A673 (cell line): ENCODE results near the gene AATF. TPM values are rescaled to one million over a fixed set of nuclear protein-coding genes. Genes with fewer than 3 reads are reported as not detected.
A peak's percentile ranks its signal among the peaks of the same experiment; 100 is the strongest.

Experiments
- BruUV-seq: library from RNA; stranded (reverse); fragments of 400-500 nt; replicated peaks from 2 replicates; lab custom pipeline; 2021; lab: Mats Ljungman, UMichigan
- CTCF ChIA-PET: fragments of 300-600 bp; sonication (Branson Sonifier 250); formaldehyde crosslinking; loops from one replicate; lab custom pipeline; 2022; ENCODE audit warnings: antibody characterized with exemption; lab: Charles Lee
- POLR2A ChIA-PET: fragments of 300-600 bp; sonication (Branson Sonifier 250); formaldehyde crosslinking; loops from one replicate; lab custom pipeline; 2022; ENCODE audit warnings: antibody characterized with exemption; ENCODE audit not compliant: low non-redundant PET; lab: Charles Lee
- DNase-seq: peaks from one replicate; pipeline ENCODE4 v3.0.0-alpha.2; 2015; ENCODE audit warnings: low spot score
- H3K27ac ChIP-seq: fragments of 200-600 bp; sonication (generic); 2 replicates; pipeline ENCODE4 v1.5.1; 2016; ENCODE audit warnings: mixed run types, low read depth, mild to moderate bottlenecking, mixed read lengths, antibody characterized with exemption, low read length; ENCODE audit not compliant: poor library complexity, severe bottlenecking
- H3K27me3 ChIP-seq: fragments of 200-600 bp; sonication (generic); replicated peaks from 2 replicates; pipeline ENCODE4 v1.6.1; 2017; ENCODE audit warnings: mixed run types, low read depth, mild to moderate bottlenecking, mixed read lengths, antibody characterized with exemption, low read length; ENCODE audit not compliant: insufficient read depth, poor library complexity
- H3K36me3 ChIP-seq: fragments of 200-600 bp; sonication (generic); 2 replicates; pipeline ENCODE4 v1.6.1; 2016; ENCODE audit warnings: mixed run types, mild to moderate bottlenecking, mixed read lengths, antibody characterized with exemption, low read length; ENCODE audit not compliant: insufficient read depth, poor library complexity, severe bottlenecking
- H3K4me1 ChIP-seq: fragments of 200-600 bp; sonication (generic); 2 replicates; pipeline ENCODE4 v1.6.1; 2017; ENCODE audit warnings: mixed run types, mild to moderate bottlenecking, mixed read lengths, antibody characterized with exemption, low read length; ENCODE audit not compliant: insufficient read depth, poor library complexity, severe bottlenecking
- H3K4me3 ChIP-seq: fragments of 200-600 bp; sonication (generic); 2 replicates; pipeline ENCODE4 v1.5.1; 2016; ENCODE audit warnings: low read depth, mixed run types, mild to moderate bottlenecking, mixed read lengths, low read length; ENCODE audit not compliant: poor library complexity, severe bottlenecking
- H3K9me3 ChIP-seq: fragments of 200-600 bp; sonication (generic); 2 replicates; pipeline ENCODE4 v1.6.1; 2016; ENCODE audit warnings: mixed run types, low read depth, mild to moderate bottlenecking, mixed read lengths, antibody characterized with exemption, low read length; ENCODE audit not compliant: poor library complexity, severe bottlenecking
- EZH2 ChIP-seq: fragments of 200-600 bp; sonication (generic); IDR thresholded peaks from 2 replicates; pipeline ENCODE4 v1.6.1; 2017; ENCODE audit warnings: borderline replicate concordance, low read depth, mild to moderate bottlenecking, mixed read lengths, antibody characterized with exemption, low read length; ENCODE audit not compliant: poor library complexity, severe bottlenecking
- intact Hi-C: fragments of 100-400 bp; cut with micrococcal nuclease; formaldehyde crosslinking; loops from one replicate; pipeline ENCODE4 v1.10.0; 2022; ENCODE audit not compliant: unreplicated experiment
- microRNA-seq: library from miRNA; unstranded; fragments of <30 nt; microRNA quantifications from one replicate; pipeline ENCODE4 v1.2.0, GENCODE V29; 2021
- total RNA-seq: library from RNA; stranded (reverse); gene quantifications from 2 replicates; pipeline ENCODE4 v1.2.3, GENCODE V29; 2021
- TF ChIP-seq, protein P1 (sequence below): fragments of 300-800, 200-600 bp; sonication (generic); conservative IDR thresholded peaks from 2 replicates; pipeline ENCODE4 v1.5.1; 2017; ENCODE audit warnings: low read depth, mild to moderate bottlenecking, antibody characterized with exemption, low read length, moderate library complexity, mixed read lengths

AATF gene
- total RNA-seq, 1 experiment from 2014 or later: 51.3 TPM

DNA sequence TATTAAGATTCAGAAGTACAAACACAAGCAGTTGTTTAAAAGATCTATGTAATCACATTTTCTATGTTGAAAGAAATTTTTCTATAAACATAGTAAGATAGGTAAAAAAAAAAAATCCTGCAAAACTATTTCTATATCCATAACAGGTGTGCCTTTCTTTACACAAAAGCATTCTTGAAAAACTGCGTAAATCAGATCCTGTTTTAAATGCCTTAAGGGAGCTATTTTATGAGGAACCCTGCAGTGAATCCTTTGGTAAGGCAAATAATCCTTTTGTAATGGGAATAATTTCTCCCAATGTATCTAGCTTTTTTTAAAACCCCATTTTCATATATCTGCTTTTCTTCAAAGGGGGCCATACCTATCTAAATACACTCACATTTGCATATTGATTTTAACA lies 157.3 kb downstream of the AATF start:
- intact Hi-C loops: no loop called here
- no peak overlapping the region for H3K4me3 ChIP-seq
- no peaks in the 10 kb centered on the region for H3K36me3 ChIP-seq
- peak; percentile 10 for DNase-seq
- no peaks in the 10 kb centered on the region for H3K27me3 ChIP-seq
- no peaks in the 10 kb centered on the region for H3K4me1 ChIP-seq
- BruUV-seq: no TSS peak
- ChIA-PET POLR2A (no interaction called here), CTCF (no interaction called here)
- no peak overlapping the region for H3K27ac ChIP-seq
- no peaks in the 10 kb centered on the region for H3K9me3 ChIP-seq
- TF ChIP-seq EZH2: no peak
- TF ChIP-seq, protein P1, sequence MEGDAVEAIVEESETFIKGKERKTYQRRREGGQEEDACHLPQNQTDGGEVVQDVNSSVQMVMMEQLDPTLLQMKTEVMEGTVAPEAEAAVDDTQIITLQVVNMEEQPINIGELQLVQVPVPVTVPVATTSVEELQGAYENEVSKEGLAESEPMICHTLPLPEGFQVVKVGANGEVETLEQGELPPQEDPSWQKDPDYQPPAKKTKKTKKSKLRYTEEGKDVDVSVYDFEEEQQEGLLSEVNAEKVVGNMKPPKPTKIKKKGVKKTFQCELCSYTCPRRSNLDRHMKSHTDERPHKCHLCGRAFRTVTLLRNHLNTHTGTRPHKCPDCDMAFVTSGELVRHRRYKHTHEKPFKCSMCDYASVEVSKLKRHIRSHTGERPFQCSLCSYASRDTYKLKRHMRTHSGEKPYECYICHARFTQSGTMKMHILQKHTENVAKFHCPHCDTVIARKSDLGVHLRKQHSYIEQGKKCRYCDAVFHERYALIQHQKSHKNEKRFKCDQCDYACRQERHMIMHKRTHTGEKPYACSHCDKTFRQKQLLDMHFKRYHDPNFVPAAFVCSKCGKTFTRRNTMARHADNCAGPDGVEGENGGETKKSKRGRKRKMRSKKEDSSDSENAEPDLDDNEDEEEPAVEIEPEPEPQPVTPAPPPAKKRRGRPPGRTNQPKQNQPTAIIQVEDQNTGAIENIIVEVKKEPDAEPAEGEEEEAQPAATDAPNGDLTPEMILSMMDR: no peak

Small RNA genes within 50 kb of the gene (microRNA-seq; reads per million reads assigned to microRNA genes)
- not detected for gene MIR2909

Other genes with a start within 250 kb of the AATF start
- gene LHX1, start 11.5 kb upstream of the AATF start, total RNA-seq: not detected in 2 replicates